ENCODE data around the gene ADAMTS1.

The ADAMTS1 gene

DNA sequence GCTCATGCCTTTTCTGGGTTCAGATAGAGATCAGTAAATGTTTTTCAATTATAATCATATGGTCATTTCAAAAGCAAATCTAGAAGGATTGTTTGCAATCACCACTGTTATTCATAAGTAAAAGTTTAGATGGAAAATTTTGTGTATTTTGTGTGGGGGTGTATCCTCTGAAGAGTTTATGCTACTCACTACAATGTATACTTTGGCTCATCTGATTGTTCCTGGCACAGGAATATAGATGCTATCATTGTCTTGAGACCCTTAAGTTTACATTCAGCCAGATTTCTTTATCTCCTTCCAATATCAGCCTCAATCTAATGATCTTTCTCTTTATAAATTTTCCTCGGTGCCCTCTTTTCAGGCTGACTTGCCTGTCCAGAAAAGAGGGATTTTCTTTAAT, 33.0 kb downstream of the ADAMTS1 start:
- no peak for DNase-seq (ENCODE audit: low read depth in 2 of 2)

DNA sequence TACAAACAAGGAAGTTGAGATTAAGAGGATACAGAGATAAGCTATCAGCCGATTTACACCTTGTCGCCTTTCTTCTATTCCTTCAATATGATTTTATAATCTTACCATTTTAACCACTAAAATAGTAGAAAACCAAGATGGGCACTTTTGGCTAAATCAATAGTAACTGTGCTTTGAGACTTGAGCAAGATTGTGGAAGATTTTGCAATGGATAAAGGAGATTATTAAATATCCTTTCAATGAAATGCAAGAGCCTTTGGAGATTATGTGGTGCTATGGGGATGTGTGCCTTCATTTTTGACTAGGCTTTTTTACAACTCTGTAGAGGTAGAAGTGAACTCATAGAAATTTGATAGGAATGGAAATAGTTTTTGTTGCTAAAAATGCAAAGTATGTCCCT, 33.7 kb downstream of the ADAMTS1 start:
- DNase-seq (ENCODE audit: low read depth in 2 of 2), result no peak

DNA sequence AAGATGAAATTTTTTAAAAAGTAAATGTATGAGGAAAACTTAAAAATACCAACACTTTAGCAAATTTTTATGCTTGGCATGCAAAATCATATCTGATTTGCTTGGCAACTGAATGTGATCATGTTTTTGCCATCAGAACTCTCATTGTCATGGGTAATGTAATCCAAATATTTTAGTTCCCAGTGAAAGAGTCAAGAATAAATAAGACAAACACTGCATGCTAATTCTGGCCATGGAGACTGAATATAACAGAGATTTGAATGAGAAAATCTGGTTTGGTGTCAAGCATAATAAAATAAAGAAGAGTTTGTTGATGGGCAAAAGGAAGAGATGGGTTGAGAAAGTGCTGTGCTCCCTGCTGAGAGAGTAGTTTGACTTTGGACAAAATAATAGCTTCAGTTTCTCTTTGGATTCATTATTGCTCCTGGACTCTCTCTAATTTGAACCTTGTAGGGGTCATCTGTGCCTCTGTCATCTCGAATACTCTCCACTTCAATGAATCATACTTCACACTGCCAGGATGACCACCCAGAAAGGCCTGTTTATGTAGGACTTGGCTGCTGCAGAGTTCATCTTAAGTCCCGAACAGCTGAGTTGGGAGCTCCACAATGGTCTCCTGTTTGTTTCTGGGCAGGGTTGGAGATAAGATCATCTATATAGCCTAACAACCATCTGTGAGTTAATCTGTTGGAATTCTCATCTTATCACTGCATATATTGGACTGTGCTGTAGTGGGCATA, 34.4 kb downstream of the ADAMTS1 start:
- DNase-seq (ENCODE audit: low read depth in 2 of 2), result no peak

DNA sequence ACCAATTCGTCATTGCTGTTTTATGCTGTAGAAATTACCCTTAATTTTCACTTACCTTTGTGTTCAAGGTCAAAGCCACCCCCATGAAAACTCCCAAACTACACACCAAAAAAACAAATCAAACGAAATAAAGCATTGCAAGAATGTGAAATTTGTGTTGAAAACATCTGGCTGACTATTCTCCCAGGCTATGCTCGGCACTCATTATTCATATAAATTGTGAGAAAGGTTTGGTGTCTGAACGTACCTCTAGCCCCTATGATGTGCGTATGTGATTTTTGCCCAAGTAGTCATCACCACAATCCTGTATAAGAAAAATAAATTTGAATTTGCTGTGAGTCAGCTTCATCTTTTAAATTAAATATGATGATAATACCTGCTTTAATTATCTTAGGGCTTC, 34.9 kb downstream of the ADAMTS1 start:
- DNase-seq (ENCODE audit: low read depth in 2 of 2), result no peak

DNA sequence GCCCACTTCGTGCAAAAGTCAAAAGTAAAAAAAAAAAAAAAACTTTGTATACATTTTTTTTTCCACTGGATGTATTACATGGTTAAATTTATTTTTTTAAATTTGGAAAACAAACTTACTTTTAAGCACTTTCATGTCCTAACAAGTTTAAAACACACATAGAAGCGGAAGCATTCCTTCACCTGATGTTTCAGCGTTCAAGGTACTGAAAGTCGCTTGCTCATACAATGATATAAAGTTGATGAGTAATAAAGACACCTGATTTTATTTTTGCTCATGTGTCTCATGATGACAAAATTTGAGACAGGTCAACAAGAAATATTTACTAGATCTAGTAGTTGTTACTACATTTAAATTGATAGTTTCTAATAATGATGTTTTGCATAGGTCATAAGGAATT, 35.5 kb downstream of the ADAMTS1 start:
- no peak for DNase-seq (ENCODE audit: low read depth in 2 of 2)

DNA sequence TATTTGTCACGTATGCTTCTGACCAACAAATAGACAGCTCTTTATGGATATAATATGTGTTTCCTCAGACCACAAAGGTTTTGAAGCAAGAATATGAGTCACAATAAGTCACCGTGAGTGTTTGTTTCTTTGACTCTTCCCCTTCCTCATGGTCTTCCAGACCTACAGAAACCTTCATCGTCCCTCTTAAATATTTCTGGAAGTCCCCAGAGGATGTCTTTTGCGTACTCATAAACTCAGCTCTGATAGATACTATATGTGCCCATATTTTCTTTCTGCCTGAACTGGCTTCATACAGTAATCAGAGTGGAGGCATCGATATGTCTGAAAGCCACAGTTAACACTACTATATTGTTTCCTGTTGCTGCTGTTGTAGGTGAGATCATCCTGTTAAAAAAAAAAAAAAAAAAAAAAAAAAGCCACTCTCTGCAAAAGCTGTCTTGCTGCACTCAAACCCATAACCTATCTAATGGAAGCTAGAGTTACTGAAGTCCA, 38.4 kb downstream of the ADAMTS1 start:
- DNase-seq (ENCODE audit: low read depth in 2 of 2), result no peak

DNA sequence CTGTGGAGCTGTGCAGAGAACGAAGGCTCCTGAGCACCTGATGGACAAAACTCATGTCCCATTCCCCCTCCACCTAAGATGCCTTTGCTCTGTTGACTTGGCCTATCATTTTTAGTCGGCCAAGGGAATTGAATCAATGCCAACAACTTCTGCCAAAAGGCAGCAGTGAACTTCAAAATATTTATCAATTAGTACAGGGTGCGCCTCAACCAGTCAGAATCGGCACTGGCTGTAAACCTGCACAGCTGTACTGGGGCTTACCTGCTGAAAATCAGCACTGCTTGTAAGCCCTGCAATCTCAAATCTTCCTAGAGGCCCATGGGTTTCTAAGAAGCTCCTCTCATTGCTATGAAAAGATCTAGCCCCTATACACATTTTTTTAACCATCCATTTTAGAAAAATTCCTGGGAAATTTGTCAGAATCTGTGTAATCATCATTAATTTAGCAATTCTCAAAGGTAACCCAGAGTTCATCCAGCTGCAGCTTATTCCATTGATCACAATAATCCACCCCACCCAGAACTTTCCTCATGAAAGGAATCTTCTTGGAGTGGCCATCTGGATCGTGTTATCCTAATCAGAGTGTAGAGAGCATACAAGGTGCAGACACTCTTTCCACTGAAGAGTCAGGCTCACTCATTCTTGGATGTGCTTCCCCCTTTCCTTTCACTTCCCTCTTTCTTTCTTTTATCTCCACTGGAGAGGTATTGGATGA, 40.2 kb downstream of the ADAMTS1 start:
- no peak for DNase-seq (ENCODE audit: low read depth in 2 of 2)

DNA sequence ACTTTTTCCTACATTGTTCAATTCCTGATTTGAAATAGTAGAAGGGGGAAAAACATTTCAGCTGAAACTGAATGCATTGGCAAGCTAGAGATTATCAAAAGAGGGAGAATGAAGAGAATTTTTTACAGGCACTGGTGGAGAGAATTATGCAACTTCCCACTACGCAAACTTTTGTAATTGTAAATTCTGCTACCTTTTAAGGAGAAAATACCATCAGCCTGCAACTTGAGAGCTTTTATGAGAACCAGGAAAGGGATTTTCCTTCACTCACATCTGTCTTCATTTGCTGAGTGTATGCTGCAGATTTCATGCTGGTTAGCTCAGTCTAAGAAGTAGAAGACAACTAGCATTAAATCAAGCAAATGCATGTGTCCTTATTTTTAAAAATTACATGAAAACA, 43.7 kb downstream of the ADAMTS1 start:
- no peak for DNase-seq (ENCODE audit: low read depth in 2 of 2)

DNA sequence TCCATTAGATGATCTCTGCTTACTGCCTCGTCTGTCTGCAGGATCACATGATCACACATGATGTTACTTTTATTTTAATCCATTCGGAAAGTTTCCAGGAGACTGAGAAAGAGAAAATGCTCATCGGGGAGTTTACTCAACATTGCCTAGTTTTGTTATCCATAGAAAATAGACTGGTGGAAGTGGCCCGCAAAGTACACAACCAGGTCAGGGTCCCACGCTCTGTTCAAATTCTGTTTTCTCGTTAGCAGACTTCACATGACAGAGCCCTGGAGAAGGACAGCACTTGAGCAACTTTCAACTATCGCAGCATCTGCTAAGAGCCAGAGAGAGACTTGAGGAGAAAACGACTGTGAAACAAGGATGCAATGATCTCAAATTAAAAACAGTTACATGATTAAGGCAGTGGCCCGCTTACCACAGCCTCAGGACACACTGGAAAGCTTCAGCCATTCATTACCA, 44.2 kb downstream of the ADAMTS1 start:
- DNase-seq (ENCODE audit: low read depth in 2 of 2), result no peak

DNA sequence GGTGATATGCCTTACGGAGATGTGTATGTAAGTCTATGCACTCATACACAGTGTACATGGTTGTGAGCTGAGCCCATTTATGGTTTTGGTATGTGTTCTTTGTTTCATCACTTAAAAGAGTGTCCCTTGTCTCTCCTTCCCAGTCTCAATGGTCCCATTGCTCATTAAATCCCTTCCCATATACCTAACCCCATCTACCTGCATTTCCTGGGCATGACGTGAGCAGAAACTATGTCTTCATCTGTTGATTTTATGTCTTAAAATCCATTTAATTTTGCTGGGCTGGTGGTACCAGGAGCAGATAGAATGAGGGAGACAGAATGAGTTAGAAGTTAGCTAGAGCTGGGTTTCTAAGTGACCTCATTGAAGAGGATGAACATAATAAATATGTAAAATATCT, 44.8 kb downstream of the ADAMTS1 start:
- no peak for DNase-seq (ENCODE audit: low read depth in 2 of 2)

DNA sequence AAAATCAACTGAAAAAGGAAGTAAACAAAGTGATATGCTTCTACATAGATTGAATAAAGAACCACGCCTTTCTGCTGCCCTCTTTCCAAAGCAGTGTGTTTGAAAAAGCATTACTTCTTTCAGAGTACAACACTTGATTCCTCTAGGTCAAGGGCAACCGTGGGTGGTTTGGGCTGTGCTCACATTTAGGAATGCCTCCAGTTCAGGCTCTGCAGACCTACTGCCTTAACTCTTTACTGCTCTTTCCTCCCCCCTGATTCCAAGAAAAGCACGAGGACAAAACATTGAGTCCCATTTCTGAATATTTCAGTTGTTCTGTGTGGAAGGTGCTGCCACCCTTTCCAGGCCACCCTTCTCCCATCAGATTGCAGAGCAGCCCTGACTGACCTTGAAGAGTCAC, 45.2 kb downstream of the ADAMTS1 start:
- DNase-seq (ENCODE audit: low read depth in 2 of 2), result no peak

DNA sequence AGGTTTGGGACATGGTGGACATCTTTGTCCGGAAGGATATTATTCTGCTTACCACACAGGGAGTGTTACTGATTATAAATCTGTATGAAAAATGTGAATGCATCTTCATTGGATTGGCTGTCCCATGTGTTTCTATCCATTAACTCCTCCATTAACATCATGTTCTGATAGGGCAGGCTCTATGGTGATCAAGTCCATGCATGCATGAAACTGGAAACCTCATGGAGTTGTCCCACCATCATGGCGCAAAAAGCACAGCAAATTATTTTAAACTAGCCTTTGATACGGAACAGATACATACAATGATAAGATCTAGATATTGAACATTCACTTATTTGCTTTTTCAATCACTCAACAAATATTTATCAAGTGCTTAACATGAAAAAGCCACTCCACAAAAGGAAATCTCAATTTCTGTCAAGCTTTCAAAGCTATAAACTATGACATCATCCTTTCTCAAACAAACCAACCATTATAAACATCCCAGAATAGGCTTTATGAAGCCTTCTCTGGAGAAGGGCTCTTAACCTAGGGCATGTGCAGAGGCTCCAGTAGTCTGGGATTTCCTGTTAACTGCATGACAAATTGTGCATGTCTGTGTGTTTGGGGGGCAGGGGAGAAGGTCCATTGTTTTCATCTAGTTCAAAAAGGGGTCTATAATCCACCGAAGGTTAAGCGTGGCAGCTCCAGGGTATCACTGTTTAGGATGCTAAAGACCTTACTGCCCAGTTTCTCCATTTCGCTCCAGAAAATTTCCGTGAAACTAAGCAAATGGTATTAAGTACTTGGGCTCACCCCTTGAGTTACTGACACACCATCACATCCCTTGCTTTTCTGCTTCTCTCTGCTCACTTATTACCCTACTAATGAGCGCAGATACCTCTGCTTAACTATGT, 46.1 kb downstream of the ADAMTS1 start:
- no peak for DNase-seq (ENCODE audit: low read depth in 2 of 2)

DNA sequence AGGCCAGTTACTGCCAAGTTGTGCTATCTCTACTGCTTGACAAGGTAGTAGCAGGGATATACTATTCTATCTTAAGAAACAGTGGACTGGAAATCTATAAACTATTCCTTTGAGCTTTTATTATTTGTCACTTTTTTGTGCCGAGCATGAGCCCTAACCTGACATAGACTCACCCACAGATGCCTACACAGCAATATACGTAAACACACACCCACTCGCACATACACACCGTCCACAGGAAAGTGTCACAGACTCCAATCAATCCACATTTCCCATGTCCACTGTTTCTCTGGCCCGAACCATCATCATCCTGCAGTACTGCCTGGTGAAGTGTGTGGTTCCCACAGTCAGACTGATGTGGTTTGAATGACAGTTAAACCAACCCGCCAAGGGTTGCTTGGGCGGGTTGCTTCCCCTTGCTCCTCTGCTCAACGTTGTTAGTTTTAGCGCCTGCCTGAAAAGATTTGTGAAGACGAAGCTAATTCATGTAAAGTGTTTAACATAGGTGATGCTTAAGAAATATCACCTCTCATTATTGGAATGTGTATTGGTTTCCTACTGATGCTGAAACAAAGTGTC, 47.2 kb downstream of the ADAMTS1 start:
- DNase-seq (ENCODE audit: low read depth in 2 of 2), result no peak

DNA sequence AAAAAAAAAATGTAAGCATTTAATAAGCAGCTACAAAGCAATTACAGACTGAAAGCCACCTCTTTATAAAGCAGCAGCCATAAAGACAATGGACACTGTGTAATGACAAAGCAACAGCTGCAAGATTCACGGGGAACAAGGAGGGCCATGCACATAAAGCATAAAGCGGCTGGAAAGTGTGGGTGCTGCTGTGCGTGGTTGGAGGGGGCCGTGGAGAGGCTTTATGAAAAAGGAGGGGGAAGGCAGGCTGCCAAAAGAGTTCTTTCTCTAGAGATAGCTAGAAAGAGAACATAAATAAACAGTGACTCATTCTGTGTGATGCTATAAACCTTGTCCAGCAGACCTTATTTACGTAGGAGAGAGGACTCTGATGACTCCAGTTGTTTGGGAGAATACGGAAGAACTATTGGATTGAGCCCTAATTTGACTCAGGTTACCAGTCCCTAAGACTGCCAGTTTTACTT, 49.3 kb downstream of the ADAMTS1 start:
- no peak for DNase-seq (ENCODE audit: low read depth in 2 of 2)

DNA sequence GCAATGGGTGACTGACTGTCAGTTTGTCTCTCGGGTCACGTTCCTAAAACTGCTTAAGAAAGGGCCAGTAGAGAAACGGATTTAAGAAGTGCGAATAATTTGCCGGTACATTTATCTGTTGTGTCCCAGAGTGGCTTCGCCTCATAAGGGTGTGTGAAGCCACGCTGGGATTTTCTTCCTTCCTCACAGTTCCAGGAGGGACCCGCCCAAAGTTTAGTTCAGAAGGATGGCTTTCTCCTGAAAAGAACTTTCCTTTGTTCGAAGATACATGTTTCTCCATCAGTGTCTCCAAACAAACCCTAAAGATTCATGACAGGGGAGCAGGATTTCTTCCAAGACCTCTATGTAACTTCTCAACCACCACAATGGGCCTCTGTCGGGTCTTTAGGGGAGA, 49.8 kb downstream of the ADAMTS1 start:
- no peak for DNase-seq (ENCODE audit: low read depth in 2 of 2)

DNA sequence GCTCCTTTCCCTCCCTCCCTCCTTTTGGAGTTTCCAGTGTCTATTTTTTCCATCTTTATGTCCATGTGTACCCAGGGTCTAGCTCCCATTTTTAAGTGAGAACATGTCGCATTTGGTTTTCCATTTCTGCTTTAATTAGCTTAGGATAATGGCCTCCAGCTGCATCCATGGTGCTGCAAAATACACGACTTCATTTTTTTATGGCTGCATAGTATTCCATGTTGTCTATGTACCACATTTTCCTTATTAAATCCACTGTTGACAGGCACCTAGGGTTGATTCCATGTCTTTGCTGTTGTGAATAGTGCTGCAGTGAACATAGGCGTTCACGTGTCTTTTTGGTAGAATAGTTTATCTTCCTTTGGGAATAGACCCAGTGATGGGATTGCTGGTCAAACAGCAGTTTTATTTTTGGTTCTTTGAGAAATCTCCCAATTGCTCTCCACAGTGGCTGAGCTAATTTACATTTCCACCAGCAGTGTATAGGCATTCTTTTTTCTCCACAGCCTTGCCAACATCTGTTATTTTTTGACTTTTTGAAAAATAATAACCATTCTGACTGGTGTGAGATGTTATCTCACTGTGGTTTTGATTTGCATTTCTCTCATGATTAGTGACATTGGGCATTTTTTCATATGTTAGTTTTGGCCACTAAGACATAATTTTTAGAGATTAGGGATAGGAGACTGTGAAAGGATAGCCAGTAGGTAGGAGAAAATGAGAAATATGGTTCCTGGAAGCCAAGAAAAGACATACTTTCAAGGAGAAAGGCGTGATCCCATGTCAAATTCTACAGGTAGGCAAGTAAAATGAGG, 50.4 kb downstream of the ADAMTS1 start:
- DNase-seq (ENCODE audit: low read depth in 2 of 2), result no peak

DNA sequence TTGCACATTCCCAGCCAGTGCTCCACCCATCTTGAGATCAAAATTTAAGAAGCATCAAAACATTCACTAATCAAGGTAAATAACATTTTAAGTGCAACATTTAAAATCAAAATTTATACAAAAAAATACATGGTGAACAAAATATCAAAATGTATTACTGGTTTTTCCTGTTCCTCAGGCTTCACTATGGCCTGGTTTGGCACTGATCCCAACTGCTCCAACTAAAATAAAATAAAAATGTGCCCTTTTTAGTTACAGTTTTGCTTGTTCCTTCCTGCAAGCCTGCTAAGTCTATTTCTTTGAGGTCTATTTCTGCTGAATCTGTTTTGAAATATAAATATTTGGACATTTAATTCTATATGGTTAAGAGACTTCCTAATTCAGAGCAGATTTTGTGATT, 54.9 kb downstream of the ADAMTS1 start:
- no peak for DNase-seq (ENCODE audit: low read depth in 2 of 2)

DNA sequence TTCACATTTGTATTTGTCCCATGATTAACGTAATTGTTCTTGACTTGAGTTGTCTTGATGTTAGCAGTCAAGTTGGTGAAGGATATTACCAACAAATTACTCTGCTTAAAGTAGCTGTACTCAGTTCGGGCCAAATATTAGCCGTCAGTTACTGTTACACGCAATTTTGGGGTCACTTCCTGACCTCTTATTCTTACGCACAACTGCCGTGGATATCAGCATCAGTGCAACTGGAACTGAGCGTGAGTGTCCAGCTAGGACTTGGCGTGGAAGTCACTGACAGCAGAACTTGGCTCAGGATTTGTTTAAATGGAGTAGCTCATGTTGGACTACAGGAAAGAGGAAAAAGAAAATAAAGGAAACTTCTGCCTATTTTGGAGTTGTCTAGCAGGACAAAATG, 56.4 kb downstream of the ADAMTS1 start:
- DNase-seq (ENCODE audit: low read depth in 2 of 2), result no peak

All from stimulated activated CD8-positive, alpha-beta memory T cell treated with anti-CD3 and anti-CD28 coated beads, Interleukin-2, amount 100 ng/mL, for 48 hours (primary cell).